ENCODE measurements around the gene B4GALT6. TPM values are rescaled to one million over a fixed set of nuclear protein-coding genes. Genes with fewer than 3 reads are reported as not detected.

B4GALT6 gene
- total RNA-seq, 1 experiment from 2014 or later = 16.1 TPM

DNA sequence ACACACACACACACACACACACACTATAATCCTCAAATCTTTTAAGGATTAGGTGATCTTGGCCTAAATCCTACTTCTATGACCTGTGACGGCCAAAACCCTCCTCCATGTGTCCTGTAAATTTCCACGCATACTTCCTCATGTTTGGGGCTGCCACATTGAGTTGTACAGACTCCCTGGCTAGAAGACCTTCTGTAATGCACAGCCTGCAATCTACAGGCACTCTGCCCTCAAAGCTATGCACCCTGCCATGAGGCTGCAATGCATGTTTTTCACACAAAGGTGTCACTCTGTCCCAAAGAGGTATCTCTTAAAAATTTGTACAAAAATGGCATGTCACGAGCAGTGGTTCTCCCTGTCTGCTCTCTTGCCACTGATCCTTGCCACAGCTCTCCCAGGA, 26.4 kb upstream of the B4GALT6 start:
- Histone ChIP-seq H3K36me3 (ENCODE audit: control insufficient read depth in 1 of 2, insufficient read depth in 2 of 2, low read length in 2 of 2) (no peaks in the 10 kb centered on the region), H3K27ac (ENCODE audit: low read depth, low read length) (no peak overlapping the region), H3K9me3 (ENCODE audit: control insufficient read depth in 1 of 2, insufficient read depth in 1 of 2, low read depth in 1 of 2, low read length in 2 of 2) (no peaks in the 10 kb centered on the region), H3K9me2 (ENCODE audit: insufficient read depth) (no peaks in the 10 kb centered on the region), H3K27me3 (ENCODE audit: insufficient read depth, low read length) (no peaks in the 10 kb centered on the region), H2AFZ (ENCODE audit: low read depth, low read length, poor library complexity, severe bottlenecking) (peak overlapping the region; percentile 33), H4K20me1 (ENCODE audit: insufficient read depth) (no peaks in the 10 kb centered on the region), H3K9ac (ENCODE audit: low read length) (no peak overlapping the region), H3K4me3 (replicated peaks in 1 of 2; ENCODE audit: low read depth in 1 of 2, low read length in 2 of 2) (no peak overlapping the region), H3K79me2 (ENCODE audit: insufficient read depth, low read length) (no peaks in the 10 kb centered on the region), H3K4me2 (ENCODE audit: low read length) (no peak overlapping the region), H3K4me1 (ENCODE audit: control insufficient read depth in 1 of 2, insufficient read depth in 2 of 2, low read length in 2 of 2) (peaks cover 0 to 7% of the 10 kb centered on the region in 2 experiments; a peak in 2 of 4 replicates)
- peak; percentile 15; the same call in 1 of the 2 replicates for TF ChIP-seq RAD21 (IDR thresholded peaks at IDR 0.05; ENCODE audit: low read depth)
- TF ChIP-seq, protein P1, sequence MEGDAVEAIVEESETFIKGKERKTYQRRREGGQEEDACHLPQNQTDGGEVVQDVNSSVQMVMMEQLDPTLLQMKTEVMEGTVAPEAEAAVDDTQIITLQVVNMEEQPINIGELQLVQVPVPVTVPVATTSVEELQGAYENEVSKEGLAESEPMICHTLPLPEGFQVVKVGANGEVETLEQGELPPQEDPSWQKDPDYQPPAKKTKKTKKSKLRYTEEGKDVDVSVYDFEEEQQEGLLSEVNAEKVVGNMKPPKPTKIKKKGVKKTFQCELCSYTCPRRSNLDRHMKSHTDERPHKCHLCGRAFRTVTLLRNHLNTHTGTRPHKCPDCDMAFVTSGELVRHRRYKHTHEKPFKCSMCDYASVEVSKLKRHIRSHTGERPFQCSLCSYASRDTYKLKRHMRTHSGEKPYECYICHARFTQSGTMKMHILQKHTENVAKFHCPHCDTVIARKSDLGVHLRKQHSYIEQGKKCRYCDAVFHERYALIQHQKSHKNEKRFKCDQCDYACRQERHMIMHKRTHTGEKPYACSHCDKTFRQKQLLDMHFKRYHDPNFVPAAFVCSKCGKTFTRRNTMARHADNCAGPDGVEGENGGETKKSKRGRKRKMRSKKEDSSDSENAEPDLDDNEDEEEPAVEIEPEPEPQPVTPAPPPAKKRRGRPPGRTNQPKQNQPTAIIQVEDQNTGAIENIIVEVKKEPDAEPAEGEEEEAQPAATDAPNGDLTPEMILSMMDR (IDR thresholded peaks at IDR 0.05 in 2 of 3, conservative IDR thresholded peaks at IDR 0.05 in 1 of 3; ENCODE audit: borderline replicate concordance in 1 of 3, insufficient read depth in 1 of 3, low read depth in 2 of 3, low read length in 2 of 3) = peak in 2 of 3 experiments; percentile 39 to 43; a peak in 4 of 6 replicates
- peak; percentile 42; the same call in 1 of the 2 replicates for TF ChIP-seq MAX (IDR thresholded peaks at IDR 0.05)
- no peak for TF ChIP-seq ZFX (IDR thresholded peaks at IDR 0.05)
- BruUV-seq (replicated peaks) = no TSS peak
- DNase-seq (ENCODE audit: low read depth, low spot score) (peak; percentile 49), ATAC-seq (peak; percentile 95)
- ChIA-PET CTCF (interaction anchor here (0.6 to 1.0 kb wide), 4 partner anchors 12 to 151 kb away, joined by 3 to 7 read pairs (median 4); no protein-coding TSS in a partner anchor), POLR2A (no interaction called here), RAD21 (ENCODE audit: low non-redundant PET in 1 of 2, low total read pairs in 2 of 2, uncharacterized antibody in 2 of 2, unreplicated experiment in 2 of 2) (no interaction called here)
- intact Hi-C loops (cut with micrococcal nuclease) = no loop called here

- Histone ChIP-seq H4K20me1 (ENCODE audit: insufficient read depth) (no peaks in the 10 kb centered on the region), H3K9ac (ENCODE audit: low read length) (no peak overlapping the region), H2AFZ (ENCODE audit: low read depth, low read length, poor library complexity, severe bottlenecking) (no peak overlapping the region), H3K9me2 (ENCODE audit: insufficient read depth) (no peaks in the 10 kb centered on the region), H3K4me3 (replicated peaks in 1 of 2; ENCODE audit: low read depth in 1 of 2, low read length in 2 of 2) (no peak overlapping the region), H3K79me2 (ENCODE audit: insufficient read depth, low read length) (no peaks in the 10 kb centered on the region), H3K4me1 (ENCODE audit: control insufficient read depth in 1 of 2, insufficient read depth in 2 of 2, low read length in 2 of 2) (peaks cover 0 to 7% of the 10 kb centered on the region in 2 experiments; a peak in 2 of 4 replicates), H3K4me2 (ENCODE audit: low read length) (no peak overlapping the region), H3K9me3 (ENCODE audit: control insufficient read depth in 1 of 2, insufficient read depth in 1 of 2, low read depth in 1 of 2, low read length in 2 of 2) (no peaks in the 10 kb centered on the region), H3K27ac (ENCODE audit: low read depth, low read length) (no peak overlapping the region), H3K27me3 (ENCODE audit: insufficient read depth, low read length) (no peaks in the 10 kb centered on the region), H3K36me3 (ENCODE audit: control insufficient read depth in 1 of 2, insufficient read depth in 2 of 2, low read length in 2 of 2) (no peaks in the 10 kb centered on the region)
- DNase-seq (ENCODE audit: low read depth, low spot score) (no peak), ATAC-seq (no peak)
- ChIA-PET CTCF (no interaction called here), POLR2A (no interaction called here), RAD21 (ENCODE audit: low non-redundant PET in 1 of 2, low total read pairs in 2 of 2, uncharacterized antibody in 2 of 2, unreplicated experiment in 2 of 2) (no interaction called here)
- intact Hi-C loops (cut with micrococcal nuclease) = no loop called here
- no TSS peak for BruUV-seq (replicated peaks)
- TF ChIP-seq, protein P2, sequence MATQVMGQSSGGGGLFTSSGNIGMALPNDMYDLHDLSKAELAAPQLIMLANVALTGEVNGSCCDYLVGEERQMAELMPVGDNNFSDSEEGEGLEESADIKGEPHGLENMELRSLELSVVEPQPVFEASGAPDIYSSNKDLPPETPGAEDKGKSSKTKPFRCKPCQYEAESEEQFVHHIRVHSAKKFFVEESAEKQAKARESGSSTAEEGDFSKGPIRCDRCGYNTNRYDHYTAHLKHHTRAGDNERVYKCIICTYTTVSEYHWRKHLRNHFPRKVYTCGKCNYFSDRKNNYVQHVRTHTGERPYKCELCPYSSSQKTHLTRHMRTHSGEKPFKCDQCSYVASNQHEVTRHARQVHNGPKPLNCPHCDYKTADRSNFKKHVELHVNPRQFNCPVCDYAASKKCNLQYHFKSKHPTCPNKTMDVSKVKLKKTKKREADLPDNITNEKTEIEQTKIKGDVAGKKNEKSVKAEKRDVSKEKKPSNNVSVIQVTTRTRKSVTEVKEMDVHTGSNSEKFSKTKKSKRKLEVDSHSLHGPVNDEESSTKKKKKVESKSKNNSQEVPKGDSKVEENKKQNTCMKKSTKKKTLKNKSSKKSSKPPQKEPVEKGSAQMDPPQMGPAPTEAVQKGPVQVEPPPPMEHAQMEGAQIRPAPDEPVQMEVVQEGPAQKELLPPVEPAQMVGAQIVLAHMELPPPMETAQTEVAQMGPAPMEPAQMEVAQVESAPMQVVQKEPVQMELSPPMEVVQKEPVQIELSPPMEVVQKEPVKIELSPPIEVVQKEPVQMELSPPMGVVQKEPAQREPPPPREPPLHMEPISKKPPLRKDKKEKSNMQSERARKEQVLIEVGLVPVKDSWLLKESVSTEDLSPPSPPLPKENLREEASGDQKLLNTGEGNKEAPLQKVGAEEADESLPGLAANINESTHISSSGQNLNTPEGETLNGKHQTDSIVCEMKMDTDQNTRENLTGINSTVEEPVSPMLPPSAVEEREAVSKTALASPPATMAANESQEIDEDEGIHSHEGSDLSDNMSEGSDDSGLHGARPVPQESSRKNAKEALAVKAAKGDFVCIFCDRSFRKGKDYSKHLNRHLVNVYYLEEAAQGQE (IDR thresholded peaks at IDR 0.05; ENCODE audit: low read depth) = no peak
- TF ChIP-seq, protein P3, sequence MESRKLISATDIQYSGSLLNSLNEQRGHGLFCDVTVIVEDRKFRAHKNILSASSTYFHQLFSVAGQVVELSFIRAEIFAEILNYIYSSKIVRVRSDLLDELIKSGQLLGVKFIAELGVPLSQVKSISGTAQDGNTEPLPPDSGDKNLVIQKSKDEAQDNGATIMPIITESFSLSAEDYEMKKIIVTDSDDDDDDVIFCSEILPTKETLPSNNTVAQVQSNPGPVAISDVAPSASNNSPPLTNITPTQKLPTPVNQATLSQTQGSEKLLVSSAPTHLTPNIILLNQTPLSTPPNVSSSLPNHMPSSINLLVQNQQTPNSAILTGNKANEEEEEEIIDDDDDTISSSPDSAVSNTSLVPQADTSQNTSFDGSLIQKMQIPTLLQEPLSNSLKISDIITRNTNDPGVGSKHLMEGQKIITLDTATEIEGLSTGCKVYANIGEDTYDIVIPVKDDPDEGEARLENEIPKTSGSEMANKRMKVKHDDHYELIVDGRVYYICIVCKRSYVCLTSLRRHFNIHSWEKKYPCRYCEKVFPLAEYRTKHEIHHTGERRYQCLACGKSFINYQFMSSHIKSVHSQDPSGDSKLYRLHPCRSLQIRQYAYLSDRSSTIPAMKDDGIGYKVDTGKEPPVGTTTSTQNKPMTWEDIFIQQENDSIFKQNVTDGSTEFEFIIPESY (IDR thresholded peaks at IDR 0.05; ENCODE audit: extremely low read depth, insufficient replicate concordance, low read length) = no peak
- no peak for TF ChIP-seq RAD21 (IDR thresholded peaks at IDR 0.05; ENCODE audit: low read depth)
- no peak for TF ChIP-seq ELF1 (IDR thresholded peaks at IDR 0.05; ENCODE audit: borderline replicate concordance, low read depth)
- no peak for TF ChIP-seq ZFX (IDR thresholded peaks at IDR 0.05)
- TF ChIP-seq YY1 (IDR thresholded peaks at IDR 0.05; ENCODE audit: extremely low read depth, insufficient replicate concordance, low read depth, low read length) = no peak
Observed at GRCh38 chr18:31707815-31708214, 23.4 kb upstream of the B4GALT6 start.
